Glutamatergic neuron (in vitro differentiated cells): ENCODE measurements around the gene FASTKD1. TPM values are rescaled to one million over a fixed set of nuclear protein-coding genes. Genes with fewer than 3 reads are reported as not detected.

ENCODE experiments used
- DNase-seq: peaks from one replicate; pipeline ENCODE4 v3.0.0; 2022
- H3K27ac Mint-ChIP-seq: one replicate; pipeline ENCODE4 v1.8.0; 2020; ENCODE audit warnings: mild to moderate bottlenecking, mixed read lengths, inconsistent platforms; ENCODE audit not compliant: unreplicated experiment
- H3K27me3 Mint-ChIP-seq: one replicate; pipeline ENCODE4 v1.8.0; 2020; ENCODE audit warnings: mild to moderate bottlenecking, moderate library complexity, mixed read lengths, inconsistent platforms; ENCODE audit not compliant: unreplicated experiment
- H3K36me3 Mint-ChIP-seq: one replicate; pipeline ENCODE4 v1.8.0; 2020; ENCODE audit warnings: mild to moderate bottlenecking, mixed read lengths, inconsistent platforms; ENCODE audit not compliant: unreplicated experiment
- H3K4me1 Mint-ChIP-seq: one replicate; pipeline ENCODE4 v1.8.0; 2020; ENCODE audit warnings: mild to moderate bottlenecking, low read depth, mixed read lengths, inconsistent platforms; ENCODE audit not compliant: unreplicated experiment
- H3K4me3 Mint-ChIP-seq: one replicate; pipeline ENCODE4 v1.8.0; 2020; ENCODE audit warnings: mild to moderate bottlenecking, mixed read lengths, inconsistent platforms; ENCODE audit not compliant: unreplicated experiment
- H3K9me3 Mint-ChIP-seq: one replicate; pipeline ENCODE4 v1.8.0; 2020; ENCODE audit warnings: mild to moderate bottlenecking, moderate library complexity, mixed read lengths, inconsistent platforms; ENCODE audit not compliant: unreplicated experiment
- total RNA-seq: library from RNA; stranded (reverse); fragmentation: NEBNext Ultra II Directional; extraction: Animal tissue kit (Norgen Biotek cat#: 25700); gene quantifications from one replicate; pipeline ENCODE4 v1.2.1, GENCODE V29; 2021; ENCODE audit not compliant: unreplicated experiment
- TF ChIP-seq, protein P1 (sequence below): fragments of 200-600 bp; sonication (generic); IDR thresholded peaks from one replicate; pipeline ENCODE4 v1.5.0; 2021; ENCODE audit not compliant: partially characterized antibody, unreplicated experiment

Gene FASTKD1
- total RNA-seq, 1 donor from 2014 or later: 38.1 TPM

DNA sequence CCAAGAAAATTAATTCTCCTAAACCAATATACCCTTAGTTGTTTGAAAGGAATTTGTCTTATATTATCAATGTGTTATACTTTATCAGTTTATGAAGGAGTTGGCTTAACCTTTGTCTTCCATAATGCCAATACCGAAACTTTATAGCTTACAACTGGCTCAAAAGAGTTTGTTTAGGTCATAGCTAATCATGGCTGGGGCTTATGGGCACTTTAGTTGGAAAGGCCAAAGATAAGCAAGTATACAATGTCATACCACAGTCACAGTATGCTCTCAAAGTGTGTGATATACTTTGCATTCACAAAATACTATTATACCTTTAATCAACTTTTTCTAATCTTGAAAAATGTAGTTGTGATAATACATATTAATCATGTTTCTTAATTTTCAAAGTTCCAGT lies 61.8 kb downstream of the FASTKD1 start:
- Mint-ChIP-seq H3K27ac (no peak overlapping the region), H3K27me3 (no peaks in the 10 kb centered on the region), H3K4me1 (peaks cover 2% of the 10 kb centered on the region), H3K4me3 (no peak overlapping the region), H3K36me3 (no peaks in the 10 kb centered on the region), H3K9me3 (peaks cover 1% of the 10 kb centered on the region)
- TF ChIP-seq, protein P1, sequence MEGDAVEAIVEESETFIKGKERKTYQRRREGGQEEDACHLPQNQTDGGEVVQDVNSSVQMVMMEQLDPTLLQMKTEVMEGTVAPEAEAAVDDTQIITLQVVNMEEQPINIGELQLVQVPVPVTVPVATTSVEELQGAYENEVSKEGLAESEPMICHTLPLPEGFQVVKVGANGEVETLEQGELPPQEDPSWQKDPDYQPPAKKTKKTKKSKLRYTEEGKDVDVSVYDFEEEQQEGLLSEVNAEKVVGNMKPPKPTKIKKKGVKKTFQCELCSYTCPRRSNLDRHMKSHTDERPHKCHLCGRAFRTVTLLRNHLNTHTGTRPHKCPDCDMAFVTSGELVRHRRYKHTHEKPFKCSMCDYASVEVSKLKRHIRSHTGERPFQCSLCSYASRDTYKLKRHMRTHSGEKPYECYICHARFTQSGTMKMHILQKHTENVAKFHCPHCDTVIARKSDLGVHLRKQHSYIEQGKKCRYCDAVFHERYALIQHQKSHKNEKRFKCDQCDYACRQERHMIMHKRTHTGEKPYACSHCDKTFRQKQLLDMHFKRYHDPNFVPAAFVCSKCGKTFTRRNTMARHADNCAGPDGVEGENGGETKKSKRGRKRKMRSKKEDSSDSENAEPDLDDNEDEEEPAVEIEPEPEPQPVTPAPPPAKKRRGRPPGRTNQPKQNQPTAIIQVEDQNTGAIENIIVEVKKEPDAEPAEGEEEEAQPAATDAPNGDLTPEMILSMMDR: no peak
- DNase-seq: no peak

GRCh38 chr2:169510496-169510895 lies 63.2 kb downstream of the FASTKD1 start:
- Mint-ChIP-seq H3K27ac (no peak overlapping the region), H3K27me3 (no peaks in the 10 kb centered on the region), H3K4me1 (peaks cover 2% of the 10 kb centered on the region), H3K9me3 (peaks cover 1% of the 10 kb centered on the region), H3K4me3 (no peak overlapping the region), H3K36me3 (no peaks in the 10 kb centered on the region)
- TF ChIP-seq, protein P1: no peak
- no peak for DNase-seq

DNA sequence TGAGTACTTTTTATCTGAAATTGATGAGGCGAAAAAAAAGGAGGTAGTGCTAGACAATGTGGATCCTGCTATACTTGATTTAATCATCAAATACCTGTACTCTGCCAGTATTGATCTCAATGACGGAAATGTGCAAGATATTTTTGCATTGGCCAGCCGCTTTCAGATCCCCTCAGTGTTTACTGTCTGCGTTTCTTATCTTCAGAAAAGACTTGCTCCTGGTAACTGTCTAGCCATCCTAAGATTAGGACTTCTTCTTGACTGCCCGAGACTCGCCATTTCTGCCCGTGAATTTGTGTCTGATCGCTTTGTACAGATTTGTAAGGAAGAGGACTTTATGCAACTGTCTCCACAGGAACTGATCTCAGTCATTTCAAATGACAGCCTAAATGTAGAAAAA lies 63.7 kb downstream of the FASTKD1 start:
- Mint-ChIP-seq H3K27ac (no peak overlapping the region), H3K27me3 (no peaks in the 10 kb centered on the region), H3K36me3 (no peaks in the 10 kb centered on the region), H3K4me1 (peaks cover 2% of the 10 kb centered on the region), H3K4me3 (no peak overlapping the region), H3K9me3 (peaks cover 1% of the 10 kb centered on the region)
- TF ChIP-seq, protein P1: no peak
- no peak for DNase-seq

- H3K4me3 Mint-ChIP-seq: no peak within 1 kb of the TSS
- no peak within 1 kb of the TSS for H3K27ac Mint-ChIP-seq
- H3K4me1 Mint-ChIP-seq: peaks cover 2% of the 10 kb centered on the region
- DNase-seq: no peak
- TF ChIP-seq, protein P1: no peak
- peaks cover 3% of the 10 kb centered on the region for H3K36me3 Mint-ChIP-seq
- H3K27me3 Mint-ChIP-seq: no peaks in the 10 kb centered on the region
- H3K9me3 Mint-ChIP-seq: peaks cover 1% of the 10 kb centered on the region
Measured at GRCh38 chr2:169509298-169509885, 64.3 kb downstream of the FASTKD1 start, which contains the start of gene KLHL41. TSS of gene KLHL41 (plus strand) at chr2:169509702. CDS start at chr2:169509779, 77 bp downstream.

DNA sequence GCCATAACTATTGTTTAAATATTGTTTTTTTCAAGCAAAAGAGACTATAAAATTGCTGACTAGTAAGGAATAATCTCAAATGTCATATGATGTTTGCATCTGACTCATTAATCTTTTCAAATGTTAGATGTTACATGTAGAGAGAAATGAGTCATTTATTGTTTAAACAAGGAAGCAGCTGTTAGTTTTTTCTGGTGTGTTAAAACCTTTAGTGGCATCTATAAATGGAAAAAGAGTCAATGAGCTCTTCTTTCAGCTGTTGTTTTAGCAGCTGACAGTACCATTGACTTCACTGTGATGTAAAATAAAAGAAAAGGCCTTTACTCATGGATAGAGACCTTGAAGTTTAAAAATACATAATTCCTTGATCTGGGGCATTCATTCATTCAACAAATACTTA lies 66.0 kb downstream of the FASTKD1 start:
- H3K36me3 Mint-ChIP-seq: peaks cover 7% of the 10 kb centered on the region
- H3K4me3 Mint-ChIP-seq: no peak overlapping the region
- no peak overlapping the region for H3K27ac Mint-ChIP-seq
- DNase-seq: no peak
- no peaks in the 10 kb centered on the region for H3K27me3 Mint-ChIP-seq
- TF ChIP-seq, protein P1: no peak
- H3K4me1 Mint-ChIP-seq: no peaks in the 10 kb centered on the region
- peaks cover 1% of the 10 kb centered on the region for H3K9me3 Mint-ChIP-seq
